ENCODE data around the gene IL24.

DNA sequence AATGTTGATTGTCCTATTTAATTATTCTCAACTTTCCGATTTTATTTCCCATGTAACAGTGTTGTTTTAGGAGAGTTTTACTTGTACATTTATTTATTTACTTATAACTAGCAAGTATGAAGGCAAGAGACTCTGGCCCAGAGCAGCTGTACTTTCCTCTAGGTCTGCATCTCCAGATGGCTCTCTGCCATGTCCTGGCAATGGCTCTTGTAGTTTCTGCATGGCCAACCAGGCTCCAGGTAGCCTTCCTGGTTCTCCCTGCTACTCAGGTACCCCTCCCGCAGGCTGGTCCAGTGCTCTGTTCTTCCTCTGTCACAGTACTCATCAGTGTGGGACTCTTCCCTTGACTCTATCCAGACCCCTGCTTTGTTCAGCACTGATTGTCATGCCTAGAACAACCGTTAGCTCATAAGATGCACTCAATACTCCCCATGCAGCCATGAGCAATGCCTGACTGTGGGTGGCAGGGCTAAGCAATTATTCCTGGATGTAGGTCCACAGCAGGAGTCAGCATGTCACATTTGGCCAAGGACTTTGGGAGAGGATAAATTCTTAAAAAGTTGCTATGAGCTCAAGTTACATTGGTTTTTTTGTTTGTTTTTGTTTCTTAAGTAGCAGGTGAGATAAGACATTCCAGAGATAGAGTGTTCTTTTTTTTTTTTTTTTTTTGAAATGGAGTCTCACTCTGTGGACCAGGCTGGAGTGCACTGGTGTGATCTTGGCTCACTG lies 42.7 kb upstream of the IL24 start:
- TF ChIP-seq SMC3 (IDR thresholded peaks at IDR 0.05) (no peak), EP300 (IDR thresholded peaks at IDR 0.05) (no peak)
- TF ChIP-seq, protein P1, sequence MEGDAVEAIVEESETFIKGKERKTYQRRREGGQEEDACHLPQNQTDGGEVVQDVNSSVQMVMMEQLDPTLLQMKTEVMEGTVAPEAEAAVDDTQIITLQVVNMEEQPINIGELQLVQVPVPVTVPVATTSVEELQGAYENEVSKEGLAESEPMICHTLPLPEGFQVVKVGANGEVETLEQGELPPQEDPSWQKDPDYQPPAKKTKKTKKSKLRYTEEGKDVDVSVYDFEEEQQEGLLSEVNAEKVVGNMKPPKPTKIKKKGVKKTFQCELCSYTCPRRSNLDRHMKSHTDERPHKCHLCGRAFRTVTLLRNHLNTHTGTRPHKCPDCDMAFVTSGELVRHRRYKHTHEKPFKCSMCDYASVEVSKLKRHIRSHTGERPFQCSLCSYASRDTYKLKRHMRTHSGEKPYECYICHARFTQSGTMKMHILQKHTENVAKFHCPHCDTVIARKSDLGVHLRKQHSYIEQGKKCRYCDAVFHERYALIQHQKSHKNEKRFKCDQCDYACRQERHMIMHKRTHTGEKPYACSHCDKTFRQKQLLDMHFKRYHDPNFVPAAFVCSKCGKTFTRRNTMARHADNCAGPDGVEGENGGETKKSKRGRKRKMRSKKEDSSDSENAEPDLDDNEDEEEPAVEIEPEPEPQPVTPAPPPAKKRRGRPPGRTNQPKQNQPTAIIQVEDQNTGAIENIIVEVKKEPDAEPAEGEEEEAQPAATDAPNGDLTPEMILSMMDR (IDR thresholded peaks at IDR 0.05) = no peak
- TF ChIP-seq, protein P2, sequence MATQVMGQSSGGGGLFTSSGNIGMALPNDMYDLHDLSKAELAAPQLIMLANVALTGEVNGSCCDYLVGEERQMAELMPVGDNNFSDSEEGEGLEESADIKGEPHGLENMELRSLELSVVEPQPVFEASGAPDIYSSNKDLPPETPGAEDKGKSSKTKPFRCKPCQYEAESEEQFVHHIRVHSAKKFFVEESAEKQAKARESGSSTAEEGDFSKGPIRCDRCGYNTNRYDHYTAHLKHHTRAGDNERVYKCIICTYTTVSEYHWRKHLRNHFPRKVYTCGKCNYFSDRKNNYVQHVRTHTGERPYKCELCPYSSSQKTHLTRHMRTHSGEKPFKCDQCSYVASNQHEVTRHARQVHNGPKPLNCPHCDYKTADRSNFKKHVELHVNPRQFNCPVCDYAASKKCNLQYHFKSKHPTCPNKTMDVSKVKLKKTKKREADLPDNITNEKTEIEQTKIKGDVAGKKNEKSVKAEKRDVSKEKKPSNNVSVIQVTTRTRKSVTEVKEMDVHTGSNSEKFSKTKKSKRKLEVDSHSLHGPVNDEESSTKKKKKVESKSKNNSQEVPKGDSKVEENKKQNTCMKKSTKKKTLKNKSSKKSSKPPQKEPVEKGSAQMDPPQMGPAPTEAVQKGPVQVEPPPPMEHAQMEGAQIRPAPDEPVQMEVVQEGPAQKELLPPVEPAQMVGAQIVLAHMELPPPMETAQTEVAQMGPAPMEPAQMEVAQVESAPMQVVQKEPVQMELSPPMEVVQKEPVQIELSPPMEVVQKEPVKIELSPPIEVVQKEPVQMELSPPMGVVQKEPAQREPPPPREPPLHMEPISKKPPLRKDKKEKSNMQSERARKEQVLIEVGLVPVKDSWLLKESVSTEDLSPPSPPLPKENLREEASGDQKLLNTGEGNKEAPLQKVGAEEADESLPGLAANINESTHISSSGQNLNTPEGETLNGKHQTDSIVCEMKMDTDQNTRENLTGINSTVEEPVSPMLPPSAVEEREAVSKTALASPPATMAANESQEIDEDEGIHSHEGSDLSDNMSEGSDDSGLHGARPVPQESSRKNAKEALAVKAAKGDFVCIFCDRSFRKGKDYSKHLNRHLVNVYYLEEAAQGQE (IDR thresholded peaks at IDR 0.05) = no peak
